GM19351 (cell line): ENCODE measurements around the gene SLC38A8.

Experiments used
- ATAC-seq: cut with Tn5 transposase; IDR thresholded peaks from one replicate; pipeline ENCODE4 v1.9.1; 2021; ENCODE audit warnings: mild to moderate bottlenecking, moderate library complexity; ENCODE audit not compliant: unreplicated experiment

The SLC38A8 gene

GRCh38 chr16:84049403-84050060 lies 6.9 kb upstream of the SLC38A8 start:
- no peak for ATAC-seq

GRCh38 chr16:84048871-84049270 lies 6.3 kb upstream of the SLC38A8 start:
- ATAC-seq: no peak

GRCh38 chr16:84048270-84048669 lies 5.7 kb upstream of the SLC38A8 start:
- no peak for ATAC-seq

GRCh38 chr16:84047626-84048025 lies 5.0 kb upstream of the SLC38A8 start:
- no peak for ATAC-seq

GRCh38 chr16:84047206-84047605 lies 4.6 kb upstream of the SLC38A8 start:
- no peak for ATAC-seq

GRCh38 chr16:84045818-84046470 lies 3.3 kb upstream of the SLC38A8 start:
- no peak for ATAC-seq

- no peak for ATAC-seq
Measured at GRCh38 chr16:84045001-84045817, 2.6 kb upstream of the SLC38A8 start.

GRCh38 chr16:84044118-84044488 lies 1.5 kb upstream of the SLC38A8 start:
- no peak for ATAC-seq

- no peak for ATAC-seq
Measured at GRCh38 chr16:84043486-84044117, 1.0 kb upstream of the SLC38A8 start.

- no peak for ATAC-seq
Measured at GRCh38 chr16:84042879-84043485, 387 bp upstream of the SLC38A8 start.

GRCh38 chr16:84041881-84042280 lies 714 bp downstream of the SLC38A8 start:
- no peak for ATAC-seq

- no peak for ATAC-seq
Measured at GRCh38 chr16:84040823-84041820, 1.5 kb downstream of the SLC38A8 start.

GRCh38 chr16:84040226-84040822 lies 2.3 kb downstream of the SLC38A8 start:
- no peak for ATAC-seq

- ATAC-seq: no peak
Measured at GRCh38 chr16:84039696-84040095, 2.9 kb downstream of the SLC38A8 start.

- no peak for ATAC-seq
Measured at GRCh38 chr16:84038469-84038868, 4.1 kb downstream of the SLC38A8 start.

GRCh38 chr16:84036982-84037425 lies 5.6 kb downstream of the SLC38A8 start:
- ATAC-seq: no peak

GRCh38 chr16:84036131-84036530 lies 6.5 kb downstream of the SLC38A8 start:
- no peak for ATAC-seq

GRCh38 chr16:84034516-84034915 lies 8.1 kb downstream of the SLC38A8 start:
- no peak for ATAC-seq
